OCI-LY7 (cell line): ENCODE measurements around the gene M1AP.

ENCODE experiments used
- EZH2phosphoT487 ChIP-seq: fragments of 200-600 bp; sonication (generic); IDR thresholded peaks from 2 replicates; pipeline ENCODE4 v1.6.1; 2018; ENCODE audit warnings: low read depth, borderline replicate concordance, mild to moderate bottlenecking, mixed run types, antibody characterized with exemption, low read length, moderate library complexity, mixed read lengths
- TF ChIP-seq, protein P1 (sequence below): fragments of 200-600 bp; sonication (generic); conservative IDR thresholded peaks from 2 replicates; pipeline ENCODE4 v1.5.1; 2014; ENCODE audit warnings: mild to moderate bottlenecking, antibody characterized with exemption, low read length, moderate library complexity, mixed read lengths

DNA sequence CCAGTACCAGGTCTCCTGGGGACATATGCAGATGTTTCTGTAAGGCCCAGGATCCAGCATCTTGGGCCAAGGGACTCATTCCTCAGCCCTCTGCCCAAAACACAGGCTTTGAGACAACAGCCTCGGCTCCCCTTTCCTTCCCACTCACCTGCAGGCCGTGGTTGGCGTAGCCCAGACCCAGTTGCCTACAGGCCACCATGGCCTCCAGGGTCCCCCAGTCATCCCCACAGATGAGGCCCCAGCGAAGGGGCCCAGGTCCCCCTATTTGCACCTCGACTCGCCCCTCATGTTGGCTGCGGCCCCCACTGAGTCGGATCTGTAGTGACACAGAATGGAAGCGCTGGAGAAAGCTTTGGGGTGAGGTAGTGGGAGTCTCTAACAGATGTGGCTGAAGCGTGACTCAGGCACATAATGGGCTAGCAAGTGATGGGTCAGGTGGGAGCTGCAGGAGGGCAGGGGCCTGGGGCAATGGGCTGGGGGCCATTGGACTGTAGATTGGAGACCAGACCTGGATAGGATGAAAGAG, 112.6 kb downstream of the M1AP start:
- TF ChIP-seq, protein P1, sequence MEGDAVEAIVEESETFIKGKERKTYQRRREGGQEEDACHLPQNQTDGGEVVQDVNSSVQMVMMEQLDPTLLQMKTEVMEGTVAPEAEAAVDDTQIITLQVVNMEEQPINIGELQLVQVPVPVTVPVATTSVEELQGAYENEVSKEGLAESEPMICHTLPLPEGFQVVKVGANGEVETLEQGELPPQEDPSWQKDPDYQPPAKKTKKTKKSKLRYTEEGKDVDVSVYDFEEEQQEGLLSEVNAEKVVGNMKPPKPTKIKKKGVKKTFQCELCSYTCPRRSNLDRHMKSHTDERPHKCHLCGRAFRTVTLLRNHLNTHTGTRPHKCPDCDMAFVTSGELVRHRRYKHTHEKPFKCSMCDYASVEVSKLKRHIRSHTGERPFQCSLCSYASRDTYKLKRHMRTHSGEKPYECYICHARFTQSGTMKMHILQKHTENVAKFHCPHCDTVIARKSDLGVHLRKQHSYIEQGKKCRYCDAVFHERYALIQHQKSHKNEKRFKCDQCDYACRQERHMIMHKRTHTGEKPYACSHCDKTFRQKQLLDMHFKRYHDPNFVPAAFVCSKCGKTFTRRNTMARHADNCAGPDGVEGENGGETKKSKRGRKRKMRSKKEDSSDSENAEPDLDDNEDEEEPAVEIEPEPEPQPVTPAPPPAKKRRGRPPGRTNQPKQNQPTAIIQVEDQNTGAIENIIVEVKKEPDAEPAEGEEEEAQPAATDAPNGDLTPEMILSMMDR: no peak
- no peak for TF ChIP-seq EZH2phosphoT487
